Naive thymus-derived CD8-positive, alpha-beta T cell (primary cell): ENCODE measurements around the gene NCKIPSD. TPM values are rescaled to one million over a fixed set of nuclear protein-coding genes. Genes with fewer than 3 reads are reported as not detected.
A peak's percentile ranks its signal among the peaks of the same experiment; 100 is the strongest.

Experiments used
- ATAC-seq, 2 donors: fragments of 150-1000 bp; cut with Tn5 transposase in 1 of 2; sonication (Bioruptor Pico), chemical (Tn5 transposase) in 1 of 2; 1 replicate in 1 of 2; 2 replicates in 1 of 2; pipeline ENCODE4 v1.10.0; 2021; ENCODE audit warnings: mild to moderate bottlenecking in 2 of 2, moderate library complexity in 2 of 2
- POLR2A ChIA-PET: fragments of 350-600 bp; sonication (Branson Sonifier 250); formaldehyde crosslinking; loops from one replicate; lab custom pipeline; 2021; ENCODE audit warnings: antibody characterized with exemption; lab: Charles Lee
- DNase-seq, 10 donors: peaks; one replicate each; pipeline versions ENCODE4 v3.0.0 to v3.0.0-alpha.2; 2020 to 2022
- H3K27ac Mint-ChIP-seq, 10 donors: one replicate each; pipeline ENCODE4 v1.8.0; 2020 to 2022; ENCODE audit warnings: mild to moderate bottlenecking in 10 of 10, mixed read lengths in 10 of 10, moderate library complexity in 4 of 10, inconsistent platforms in 1 of 10
- H3K27me3 Mint-ChIP-seq, 5 donors: one replicate each; pipeline ENCODE4 v1.8.0; 2021 to 2022; ENCODE audit warnings: mixed read lengths in 5 of 5
- H3K36me3 Mint-ChIP-seq, 3 donors: one replicate each; pipeline ENCODE4 v1.8.0; 2020 to 2022; ENCODE audit warnings: mixed read lengths in 3 of 3, mild to moderate bottlenecking in 2 of 3, inconsistent platforms in 1 of 3
- H3K4me1 Mint-ChIP-seq, 4 donors: one replicate each; pipeline ENCODE4 v1.8.0; 2021 to 2022; ENCODE audit warnings: mixed read lengths in 4 of 4
- H3K4me3 Mint-ChIP-seq, 10 donors: one replicate each; pipeline ENCODE4 v1.8.0; 2020 to 2022; ENCODE audit warnings: mild to moderate bottlenecking in 10 of 10, mixed read lengths in 10 of 10, moderate library complexity in 6 of 10, inconsistent platforms in 1 of 10
- H3K9me3 Mint-ChIP-seq, 9 donors: one replicate each; pipeline ENCODE4 v1.8.0; 2020 to 2022; ENCODE audit warnings: mixed read lengths in 9 of 9, mild to moderate bottlenecking in 3 of 9, inconsistent platforms in 1 of 9, moderate library complexity in 1 of 9
- microRNA-seq: library from miRNA; unstranded; fragments of <30 nt; microRNA quantifications from one replicate; pipeline ENCODE4 v1.2.0, GENCODE V29; 2022; ENCODE audit warnings: borderline microRNAs expressed
- polyA plus RNA-seq, 3 donors: library from polyadenylated mRNA; unstranded; fragments of 300-500 nt; fragmentation: Illumina TruSeq; gene quantifications; one replicate each; pipeline ENCODE4 v1.2.3, GENCODE V29; 2021
- total RNA-seq, 8 experiments: library from RNA in 2 of 8; stranded (reverse) in 2 of 8; gene quantifications; one replicate each; pipeline ENCODE4 v1.2.3 and lab custom pipeline; 2021 to 2026

Gene NCKIPSD
- total and polyA plus RNA-seq, 5 experiments from 2014 or later = 8.1 to 18.7 (median 14.2) TPM

DNA sequence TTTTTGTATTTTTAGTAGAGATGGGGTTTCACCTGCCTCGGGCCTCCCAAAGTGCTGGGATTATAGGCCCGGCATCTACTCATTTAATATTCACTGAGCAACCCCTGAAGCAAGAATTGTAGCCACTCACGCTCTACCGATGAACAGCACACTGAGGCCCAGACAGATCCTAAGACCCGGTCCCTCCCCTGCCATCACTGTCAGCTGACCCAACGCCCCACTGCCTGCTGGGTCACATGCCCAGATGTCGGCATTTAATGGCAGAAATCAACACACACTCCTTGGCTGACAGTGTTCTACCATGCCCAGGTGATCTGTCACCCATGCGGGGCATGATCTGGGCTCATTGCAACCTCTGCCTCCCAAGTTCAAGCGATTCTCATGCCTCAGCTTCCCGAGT, 60.9 kb downstream of the NCKIPSD start:
- peak overlapping the region in 5 of 10 donors; percentile 17 to 63 (median 20) for H3K27ac Mint-ChIP-seq
- peaks cover 0 to 15% (median 11%) of the 10 kb centered on the region in 3 donors for H3K36me3 Mint-ChIP-seq
- DNase-seq (no peak), ATAC-seq (no peak)
- H3K27me3 Mint-ChIP-seq = no peaks in the 10 kb centered on the region
- H3K4me3 Mint-ChIP-seq = no peak overlapping the region
- H3K9me3 Mint-ChIP-seq = peaks cover 0 to 3% (median 0%) of the 10 kb centered on the region in 9 donors
- peaks cover 5 to 15% (median 12%) of the 10 kb centered on the region in 4 donors for H3K4me1 Mint-ChIP-seq
- POLR2A ChIA-PET = no interaction called here

DNA sequence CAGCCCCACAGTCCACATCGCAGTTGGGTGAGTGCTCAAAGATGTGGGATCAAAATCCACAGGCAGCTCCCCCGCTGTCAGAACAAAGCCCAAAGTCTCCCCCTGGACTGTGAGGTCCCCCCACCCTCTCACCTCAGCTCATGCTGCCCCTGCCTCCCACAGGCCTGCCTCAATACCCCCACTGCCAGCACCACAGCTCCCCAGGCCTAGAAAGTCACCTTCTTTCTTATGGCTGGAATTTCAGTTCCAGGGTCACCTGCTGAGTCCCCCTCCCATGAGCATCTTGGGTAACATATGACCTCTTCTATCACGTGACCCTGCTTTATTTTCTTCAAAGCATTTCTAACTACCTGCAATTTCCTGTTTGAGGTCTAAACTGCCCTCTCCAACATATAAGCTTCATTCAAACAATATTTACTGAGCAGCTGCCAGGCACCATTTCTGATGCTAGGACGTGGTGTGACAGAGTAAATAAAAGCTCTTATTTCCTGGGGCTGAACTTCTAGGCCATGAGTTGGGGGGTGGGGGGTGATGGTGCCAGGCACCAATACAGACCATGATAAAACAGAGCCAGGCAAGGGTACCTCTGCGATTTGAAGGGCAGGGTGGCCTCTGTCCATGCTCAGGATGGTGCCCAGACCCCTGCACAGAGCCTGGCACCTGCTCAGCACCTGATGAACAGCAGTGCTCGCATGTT, 61.7 kb downstream of the NCKIPSD start:
- H3K4me3 Mint-ChIP-seq = no peak overlapping the region
- peaks cover 0 to 11% (median 10%) of the 10 kb centered on the region in 3 donors for H3K36me3 Mint-ChIP-seq
- POLR2A ChIA-PET = interaction anchor here (0.6 kb wide), 1 partner anchor 12 kb away, joined by 5 read pairs; no protein-coding TSS in a partner anchor
- ATAC-seq (no peak), DNase-seq (no peak)
- no peaks in the 10 kb centered on the region for H3K27me3 Mint-ChIP-seq
- H3K4me1 Mint-ChIP-seq = peaks cover 5 to 15% (median 10%) of the 10 kb centered on the region in 4 donors
- H3K27ac Mint-ChIP-seq = peak overlapping the region in 8 of 10 donors; percentile 5 to 52 (median 24)
- H3K9me3 Mint-ChIP-seq = peaks cover 0 to 4% (median 0%) of the 10 kb centered on the region in 9 donors

Small RNAs within 50 kb of the gene (microRNA-seq; reads per million reads assigned to microRNA genes)
- not detected for gene MIR4793

Other genes starting within 250 kb of the NCKIPSD start
- 1 to 10 TPM; 4.6 to 4.7 TPM for gene CCDC51, start 245.8 kb downstream of the NCKIPSD start, total RNA-seq
- gene CCDC51, start 245.8 kb downstream of the NCKIPSD start, polyA plus RNA-seq = 10 to 100 TPM in 2 of 3 donors, 1 to 10 TPM in 1; 8.6 to 12.9 (median 11.8) TPM
- 100 to 1,000 TPM; 274 to 291 TPM for gene TMA7, start 245.7 kb downstream of the NCKIPSD start, total RNA-seq
- 100 to 1,000 TPM; 714 to 931 (median 847) TPM for gene TMA7, start 245.7 kb downstream of the NCKIPSD start, polyA plus RNA-seq
- 10 to 100 TPM; 13.2 to 13.5 TPM for gene ATRIP, start 239.2 kb downstream of the NCKIPSD start, total RNA-seq
- gene ATRIP, start 239.2 kb downstream of the NCKIPSD start, polyA plus RNA-seq = 10 to 100 TPM in 2 of 3 donors, 1 to 10 TPM in 1; 8.9 to 17.5 (median 13.1) TPM
- 100 to 1,000 TPM; 176 to 186 TPM for gene SHISA5, start 181.7 kb downstream of the NCKIPSD start, total RNA-seq
- gene SHISA5, start 181.7 kb downstream of the NCKIPSD start, polyA plus RNA-seq = 100 to 1,000 TPM; 341 to 364 (median 359) TPM
- gene PFKFB4, start 129.1 kb downstream of the NCKIPSD start, total RNA-seq = 1 to 10 TPM; 2.4 to 3.0 TPM
- 1 to 10 TPM; 1.1 to 3.3 (median 1.9) TPM for gene PFKFB4, start 129.1 kb downstream of the NCKIPSD start, polyA plus RNA-seq
- under 1 TPM in 1 of 2 experiments, not detected in 1; 0.25 TPM for gene UCN2, start 122.1 kb downstream of the NCKIPSD start, total RNA-seq
- not detected for gene UCN2, start 122.1 kb downstream of the NCKIPSD start, polyA plus RNA-seq
- 1 to 10 TPM; 1.6 to 1.8 TPM for gene COL7A1, start 90.6 kb downstream of the NCKIPSD start, total RNA-seq
- under 1 TPM in 1 of 3 donors, not detected in 2; 0.27 TPM for gene COL7A1, start 90.6 kb downstream of the NCKIPSD start, polyA plus RNA-seq
- gene UQCRC1, start 76.3 kb downstream of the NCKIPSD start, total RNA-seq = 10 to 100 TPM; 78.8 to 83.4 TPM
- gene UQCRC1, start 76.3 kb downstream of the NCKIPSD start, polyA plus RNA-seq = 100 to 1,000 TPM; 143 to 167 (median 151) TPM
- not detected for gene TMEM89, start 64.1 kb downstream of the NCKIPSD start, total RNA-seq
- not detected for gene TMEM89, start 64.1 kb downstream of the NCKIPSD start, polyA plus RNA-seq
- 10 to 100 TPM; 28.6 to 30.6 TPM for gene SLC26A6, start 50.5 kb downstream of the NCKIPSD start, total RNA-seq
- 1 to 10 TPM; 3.0 to 3.7 (median 3.5) TPM for gene SLC26A6, start 50.5 kb downstream of the NCKIPSD start, polyA plus RNA-seq
- gene CELSR3, start 23.0 kb downstream of the NCKIPSD start, total RNA-seq = 1 to 10 TPM; 7.1 to 7.9 TPM
- gene CELSR3, start 23.0 kb downstream of the NCKIPSD start, polyA plus RNA-seq = under 1 TPM; 0.21 to 0.60 (median 0.42) TPM
- 10 to 100 TPM; 88.1 to 91.5 TPM for gene IP6K2, start 31.3 kb upstream of the NCKIPSD start, total RNA-seq
- gene IP6K2, start 31.3 kb upstream of the NCKIPSD start, polyA plus RNA-seq = 10 to 100 TPM; 46.4 to 58.8 (median 51.4) TPM
- gene PRKAR2A, start 162.0 kb upstream of the NCKIPSD start, total RNA-seq = 10 to 100 TPM; 37.3 to 40.5 TPM
- 10 to 100 TPM; 10.3 to 14.0 (median 11.0) TPM for gene PRKAR2A, start 162.0 kb upstream of the NCKIPSD start, polyA plus RNA-seq
- 10 to 100 TPM; 10.5 to 12.5 TPM for gene SLC25A20, start 213.0 kb upstream of the NCKIPSD start, total RNA-seq
- gene SLC25A20, start 213.0 kb upstream of the NCKIPSD start, polyA plus RNA-seq = 10 to 100 TPM; 13.7 to 44.6 (median 19.4) TPM
- gene ARIH2, start 232.9 kb upstream of the NCKIPSD start, total RNA-seq = 100 to 1,000 TPM; 162 to 167 TPM
- 100 to 1,000 TPM in 2 of 3 donors, 10 to 100 TPM in 1; 92.7 to 119 (median 101) TPM for gene ARIH2, start 232.9 kb upstream of the NCKIPSD start, polyA plus RNA-seq